IPS-15b (cell line): ENCODE results near the gene CLEC1A.

Experiments
- H3K27me3 ChIP-seq: one replicate; pipeline ENCODE4 v1.6.1; 2013; ENCODE audit warnings: low read length; ENCODE audit not compliant: control insufficient read depth, insufficient read depth
- H3K36me3 ChIP-seq: one replicate; pipeline ENCODE4 v1.6.1; 2013; ENCODE audit warnings: low read length; ENCODE audit not compliant: control insufficient read depth, insufficient read depth
- H3K4me1 ChIP-seq: one replicate; pipeline ENCODE4 v1.6.1; 2013; ENCODE audit warnings: mild to moderate bottlenecking, low read length; ENCODE audit not compliant: control insufficient read depth, insufficient read depth
- H3K4me3 ChIP-seq: one replicate; pipeline ENCODE4 v1.5.1; 2013; ENCODE audit warnings: low read depth, low read length
- H3K9ac ChIP-seq: one replicate; pipeline ENCODE4 v1.6.1; 2013; ENCODE audit warnings: low read depth, mild to moderate bottlenecking, low read length
- H3K9me3 ChIP-seq: one replicate; pipeline ENCODE4 v1.6.1; 2013; ENCODE audit warnings: mild to moderate bottlenecking, low read length; ENCODE audit not compliant: control insufficient read depth, insufficient read depth

CLEC1A gene

DNA sequence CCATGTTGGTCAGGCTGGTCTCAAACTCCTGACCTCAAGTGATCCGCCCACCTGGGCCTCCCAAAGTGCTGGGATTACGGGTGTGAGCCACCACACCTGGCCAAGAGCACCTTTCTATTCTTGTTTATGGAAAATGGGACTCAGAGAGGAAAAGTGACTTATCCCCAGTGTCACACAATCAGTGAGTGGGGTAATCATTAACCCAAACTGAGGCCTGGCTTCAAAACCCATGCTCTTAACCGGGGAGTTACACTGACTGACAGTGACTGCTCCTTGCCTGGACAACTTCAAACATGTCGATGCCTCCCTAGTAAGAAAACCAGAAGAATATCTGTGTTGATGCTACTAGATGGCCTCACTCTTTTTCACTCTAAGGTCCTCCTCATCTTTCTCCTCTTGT, 23.9 kb upstream of the CLEC1A start:
- H3K4me3 ChIP-seq: no peak overlapping the region
- no peak overlapping the region for H3K9ac ChIP-seq
- H3K9me3 ChIP-seq: no peaks in the 10 kb centered on the region
- no peaks in the 10 kb centered on the region for H3K27me3 ChIP-seq
- H3K36me3 ChIP-seq: no peaks in the 10 kb centered on the region
- no peaks in the 10 kb centered on the region for H3K4me1 ChIP-seq

DNA sequence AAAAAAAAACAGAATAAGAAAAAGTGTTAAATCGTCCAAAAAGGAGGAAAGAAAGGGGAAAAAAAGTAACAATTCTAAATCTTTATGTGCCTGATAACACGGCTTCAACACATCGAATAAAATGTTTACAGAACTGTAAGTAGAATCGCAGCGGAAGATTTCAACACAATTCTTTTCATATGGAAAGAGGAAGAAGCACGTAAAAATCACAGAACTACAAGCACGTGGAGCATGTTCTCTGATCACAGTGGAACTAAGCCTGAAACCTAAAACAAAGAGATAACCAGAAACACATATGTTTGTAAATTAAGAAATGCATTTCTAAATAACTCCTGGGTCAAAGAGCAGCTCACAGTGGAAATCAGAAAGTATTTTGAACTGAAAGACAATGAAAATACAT, 22.5 kb upstream of the CLEC1A start:
- no peaks in the 10 kb centered on the region for H3K36me3 ChIP-seq
- no peaks in the 10 kb centered on the region for H3K4me1 ChIP-seq
- no peaks in the 10 kb centered on the region for H3K27me3 ChIP-seq
- no peak overlapping the region for H3K4me3 ChIP-seq
- no peaks in the 10 kb centered on the region for H3K9me3 ChIP-seq
- no peak overlapping the region for H3K9ac ChIP-seq

DNA sequence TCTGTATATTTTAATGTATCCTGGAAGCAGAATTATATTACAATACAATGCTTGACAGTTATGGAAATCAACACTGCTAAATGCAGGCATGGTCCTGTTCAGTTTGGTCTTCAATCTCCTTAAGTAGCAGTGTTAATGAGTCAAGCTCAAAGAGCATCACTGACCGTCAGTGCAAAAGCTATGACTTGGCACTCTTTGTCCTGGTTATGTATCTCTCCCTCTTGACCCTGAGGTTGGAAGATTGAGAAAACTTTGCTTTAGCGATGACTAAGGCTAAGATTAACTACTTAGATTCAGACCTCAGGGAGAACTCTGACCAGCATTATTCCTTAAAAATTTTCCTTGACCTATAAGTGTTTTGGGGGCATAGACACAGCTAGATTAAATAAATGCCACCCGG, 20.3 kb upstream of the CLEC1A start:
- Histone ChIP-seq H3K4me3 (no peak overlapping the region), H3K9me3 (no peaks in the 10 kb centered on the region), H3K9ac (no peak overlapping the region), H3K36me3 (no peaks in the 10 kb centered on the region), H3K27me3 (no peaks in the 10 kb centered on the region), H3K4me1 (no peaks in the 10 kb centered on the region)

DNA sequence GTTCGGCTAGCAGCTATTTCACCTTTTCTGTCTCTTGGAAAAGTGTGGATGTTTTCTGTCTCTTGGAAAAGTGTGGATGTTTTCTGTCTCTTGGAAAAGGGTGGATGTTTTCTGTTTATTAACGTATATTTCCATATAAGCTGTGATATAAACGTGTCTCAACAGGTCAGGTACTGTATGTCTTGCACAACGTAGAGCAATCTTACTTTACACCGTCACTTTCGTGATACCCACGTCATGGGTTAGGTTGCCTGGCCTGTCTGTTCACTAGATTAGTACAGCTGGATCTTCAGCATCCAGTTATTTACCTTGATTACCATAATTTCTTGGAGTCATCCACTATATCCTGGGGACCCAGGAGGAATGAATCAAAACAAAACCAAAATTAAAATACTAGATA, 17.1 kb upstream of the CLEC1A start:
- Histone ChIP-seq H3K9ac (no peak overlapping the region), H3K27me3 (no peaks in the 10 kb centered on the region), H3K4me3 (no peak overlapping the region), H3K9me3 (no peaks in the 10 kb centered on the region), H3K36me3 (no peaks in the 10 kb centered on the region), H3K4me1 (no peaks in the 10 kb centered on the region)

DNA sequence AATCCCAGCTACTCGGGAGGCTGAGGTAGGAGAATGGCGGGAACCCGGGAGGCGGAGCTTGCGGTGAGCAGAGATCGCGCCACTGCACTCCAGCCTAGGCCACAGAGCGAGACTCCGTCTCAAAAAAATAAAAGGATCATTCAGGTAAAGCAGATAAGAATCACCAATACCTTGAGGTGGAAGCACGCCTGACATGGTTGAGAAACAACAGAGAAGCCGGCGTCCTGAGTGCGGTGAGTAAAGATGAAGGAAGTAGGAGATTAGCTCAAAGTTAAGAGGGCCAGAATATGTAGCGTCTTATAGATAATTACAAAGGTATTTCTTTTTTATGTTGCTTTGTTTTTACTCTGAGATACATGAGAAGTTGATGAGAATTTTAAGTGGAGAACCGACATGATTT, 16.5 kb upstream of the CLEC1A start:
- H3K36me3 ChIP-seq: no peaks in the 10 kb centered on the region
- no peaks in the 10 kb centered on the region for H3K27me3 ChIP-seq
- H3K9ac ChIP-seq: no peak overlapping the region
- H3K4me3 ChIP-seq: no peak overlapping the region
- H3K9me3 ChIP-seq: no peaks in the 10 kb centered on the region
- no peaks in the 10 kb centered on the region for H3K4me1 ChIP-seq

DNA sequence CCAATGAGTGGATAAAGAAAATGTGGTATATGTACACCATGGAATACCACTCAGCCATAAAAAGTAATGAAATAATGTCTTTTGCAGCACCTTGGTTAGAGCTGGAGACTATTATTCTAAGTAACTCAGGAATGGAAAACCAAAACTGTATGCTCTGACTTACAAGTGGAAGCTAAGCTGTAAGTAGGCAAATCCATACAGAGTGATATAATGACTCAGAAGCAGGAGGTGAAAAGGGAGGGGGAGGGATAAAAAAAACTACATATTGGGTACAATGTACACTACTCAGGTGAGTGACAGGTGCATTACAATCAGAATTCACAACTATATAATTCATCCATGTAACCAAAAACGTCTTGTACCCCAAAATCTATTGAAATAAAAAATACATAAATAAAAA, 15.1 kb upstream of the CLEC1A start:
- Histone ChIP-seq H3K9ac (no peak overlapping the region), H3K9me3 (no peaks in the 10 kb centered on the region), H3K27me3 (no peaks in the 10 kb centered on the region), H3K36me3 (no peaks in the 10 kb centered on the region), H3K4me1 (no peaks in the 10 kb centered on the region), H3K4me3 (no peak overlapping the region)

DNA sequence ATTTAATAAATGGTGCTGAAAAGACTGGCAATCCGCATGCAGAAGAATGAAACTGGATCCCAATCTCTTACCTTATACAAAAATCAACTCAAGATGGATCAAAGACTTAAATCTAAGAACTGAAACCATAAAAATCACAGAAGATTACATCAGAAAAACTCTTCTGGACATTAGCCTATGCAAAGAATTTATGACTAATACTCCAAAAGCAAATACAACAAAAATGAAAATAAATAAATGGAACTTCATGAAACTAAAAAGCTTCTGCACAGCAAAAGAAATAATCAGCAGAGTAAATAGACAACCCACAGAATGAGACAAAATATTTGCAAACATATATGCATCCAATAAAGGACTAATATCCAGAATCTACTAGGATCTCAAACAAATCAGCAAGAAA, 14.3 kb upstream of the CLEC1A start:
- Histone ChIP-seq H3K27me3 (no peaks in the 10 kb centered on the region), H3K9ac (no peak overlapping the region), H3K4me1 (no peaks in the 10 kb centered on the region), H3K36me3 (no peaks in the 10 kb centered on the region), H3K9me3 (no peaks in the 10 kb centered on the region), H3K4me3 (no peak overlapping the region)

DNA sequence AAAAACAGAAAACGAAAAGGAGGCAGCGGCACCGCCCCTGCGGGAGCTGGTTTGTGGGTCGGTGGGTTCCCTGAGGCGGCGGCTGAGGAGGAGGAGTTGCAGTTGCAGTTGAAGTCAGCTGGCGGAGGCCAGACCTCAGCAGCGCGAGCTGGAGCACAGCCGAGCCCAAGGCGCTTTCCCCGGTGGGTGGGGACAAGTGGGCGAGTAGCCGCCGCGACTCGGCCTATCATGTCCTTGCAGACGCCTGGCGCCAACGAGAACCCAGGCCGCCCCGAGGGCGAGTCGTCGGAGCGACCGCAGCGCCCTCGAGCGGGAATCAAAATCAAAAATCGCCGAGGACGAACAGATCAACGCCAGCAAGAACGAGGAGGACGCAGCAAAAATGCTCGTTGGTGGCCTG, 12.7 kb upstream of the CLEC1A start:
- no peaks in the 10 kb centered on the region for H3K27me3 ChIP-seq
- no peak overlapping the region for H3K4me3 ChIP-seq
- H3K4me1 ChIP-seq: no peaks in the 10 kb centered on the region
- H3K9ac ChIP-seq: no peak overlapping the region
- H3K36me3 ChIP-seq: no peaks in the 10 kb centered on the region
- H3K9me3 ChIP-seq: no peaks in the 10 kb centered on the region

DNA sequence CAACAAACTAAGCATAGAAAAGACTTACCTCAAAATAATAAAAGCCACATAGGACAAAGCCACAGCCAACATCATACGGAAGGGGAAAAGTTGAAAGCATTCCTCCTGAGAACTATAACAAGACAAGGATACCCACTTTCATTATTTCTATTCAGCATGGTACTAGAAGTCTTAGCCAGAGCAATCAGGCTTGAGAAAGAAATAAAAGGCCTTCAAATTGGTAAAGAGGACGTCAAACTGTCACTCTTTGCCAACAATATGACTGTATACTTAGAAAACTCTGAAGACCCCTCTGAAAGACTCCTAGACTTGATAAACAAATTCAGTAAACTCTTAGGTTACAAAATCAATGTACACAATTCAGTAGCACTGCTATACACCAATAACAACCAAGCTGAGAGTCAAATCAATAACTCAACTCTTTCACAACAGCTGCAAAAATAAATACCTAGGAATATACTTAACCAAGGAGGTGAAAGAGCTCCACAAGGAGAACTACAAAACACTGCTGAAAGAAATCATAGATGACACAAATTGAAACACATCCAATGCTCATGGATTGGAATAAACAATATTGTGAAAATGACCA, 11.6 kb upstream of the CLEC1A start:
- Histone ChIP-seq H3K9me3 (no peaks in the 10 kb centered on the region), H3K9ac (no peak overlapping the region), H3K4me3 (no peak overlapping the region), H3K36me3 (no peaks in the 10 kb centered on the region), H3K27me3 (no peaks in the 10 kb centered on the region), H3K4me1 (no peaks in the 10 kb centered on the region)

DNA sequence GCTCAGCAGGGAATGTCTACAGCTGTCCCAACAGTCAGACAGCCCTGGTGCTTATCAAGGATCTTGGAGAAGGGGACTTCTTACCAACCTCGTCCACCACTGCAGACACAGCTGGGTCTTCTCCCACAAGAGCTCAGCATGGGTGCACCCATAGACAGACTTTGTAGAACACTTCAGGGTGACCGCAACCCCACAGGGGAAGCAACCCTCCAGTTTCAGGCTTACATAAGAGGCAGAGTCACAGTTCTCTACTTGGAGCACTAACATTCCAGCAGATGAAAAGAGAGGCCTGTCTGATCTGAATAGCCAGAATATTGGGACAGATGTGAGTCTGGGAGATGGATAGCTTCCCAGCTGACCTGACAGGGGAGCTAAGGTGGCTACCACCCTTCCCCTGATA, 3.5 kb upstream of the CLEC1A start:
- no peaks in the 10 kb centered on the region for H3K4me1 ChIP-seq
- H3K4me3 ChIP-seq: no peak overlapping the region
- no peak overlapping the region for H3K9ac ChIP-seq
- H3K9me3 ChIP-seq: no peaks in the 10 kb centered on the region
- H3K36me3 ChIP-seq: no peaks in the 10 kb centered on the region
- no peaks in the 10 kb centered on the region for H3K27me3 ChIP-seq

DNA sequence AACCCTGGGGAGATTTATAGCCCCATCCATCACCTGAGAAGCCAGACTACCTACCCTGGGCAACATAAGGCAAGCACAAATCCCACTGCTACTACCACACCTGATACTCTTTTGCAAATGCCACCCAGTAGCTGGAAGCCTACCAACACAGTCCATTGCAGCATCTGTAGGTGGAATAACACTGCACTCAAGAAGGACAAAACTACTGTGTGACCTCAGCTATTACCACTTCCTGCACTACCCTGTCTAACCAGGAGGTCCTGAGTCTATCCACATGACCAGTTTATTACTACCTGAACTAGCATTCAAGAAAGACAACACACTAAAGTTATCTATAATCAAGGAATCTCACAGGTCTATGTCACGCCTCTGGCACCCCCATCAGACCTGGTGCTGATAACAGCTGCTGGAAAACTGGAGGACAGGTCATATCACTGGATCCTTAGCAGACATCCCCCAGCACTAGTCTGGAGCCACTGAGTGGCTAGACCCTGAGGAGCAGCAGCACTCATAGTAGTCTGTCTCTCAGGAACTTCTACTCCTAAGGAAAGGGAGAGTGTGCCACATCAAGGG, 2.9 kb upstream of the CLEC1A start:
- no peaks in the 10 kb centered on the region for H3K9me3 ChIP-seq
- H3K9ac ChIP-seq: no peak overlapping the region
- no peaks in the 10 kb centered on the region for H3K36me3 ChIP-seq
- no peaks in the 10 kb centered on the region for H3K4me1 ChIP-seq
- no peak overlapping the region for H3K4me3 ChIP-seq
- H3K27me3 ChIP-seq: no peaks in the 10 kb centered on the region

DNA sequence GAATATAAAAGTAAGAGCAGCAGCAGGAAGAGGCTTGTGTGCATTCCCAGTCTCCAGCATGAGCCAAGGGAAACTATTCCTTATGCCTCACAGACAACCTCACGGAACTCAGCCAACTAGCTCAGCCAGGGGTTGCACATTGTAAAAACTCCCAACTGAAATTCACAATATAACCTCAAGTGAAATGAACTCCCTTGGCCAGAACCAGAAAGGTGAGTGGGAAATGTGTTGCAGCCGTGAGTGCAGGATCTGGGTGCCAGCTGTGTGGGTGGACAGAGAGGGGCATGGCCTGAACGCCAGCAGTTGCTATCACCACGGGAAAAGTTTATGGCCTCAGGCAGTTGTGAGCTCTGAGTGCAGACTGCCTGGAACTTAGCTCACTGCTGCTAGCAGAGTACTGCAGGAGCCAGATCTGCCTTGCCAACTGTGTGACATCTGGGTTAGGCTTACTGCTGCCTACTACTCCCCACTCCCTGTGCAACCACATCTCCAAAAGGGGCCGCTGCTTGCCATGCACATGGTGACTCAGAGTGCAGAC, 2.3 kb upstream of the CLEC1A start:
- Histone ChIP-seq H3K27me3 (no peaks in the 10 kb centered on the region), H3K4me1 (no peaks in the 10 kb centered on the region), H3K9me3 (no peaks in the 10 kb centered on the region), H3K36me3 (no peaks in the 10 kb centered on the region), H3K9ac (no peak overlapping the region), H3K4me3 (no peak overlapping the region)
